ENCODE data around the gene IL32.

- TF ChIP-seq, protein P1, sequence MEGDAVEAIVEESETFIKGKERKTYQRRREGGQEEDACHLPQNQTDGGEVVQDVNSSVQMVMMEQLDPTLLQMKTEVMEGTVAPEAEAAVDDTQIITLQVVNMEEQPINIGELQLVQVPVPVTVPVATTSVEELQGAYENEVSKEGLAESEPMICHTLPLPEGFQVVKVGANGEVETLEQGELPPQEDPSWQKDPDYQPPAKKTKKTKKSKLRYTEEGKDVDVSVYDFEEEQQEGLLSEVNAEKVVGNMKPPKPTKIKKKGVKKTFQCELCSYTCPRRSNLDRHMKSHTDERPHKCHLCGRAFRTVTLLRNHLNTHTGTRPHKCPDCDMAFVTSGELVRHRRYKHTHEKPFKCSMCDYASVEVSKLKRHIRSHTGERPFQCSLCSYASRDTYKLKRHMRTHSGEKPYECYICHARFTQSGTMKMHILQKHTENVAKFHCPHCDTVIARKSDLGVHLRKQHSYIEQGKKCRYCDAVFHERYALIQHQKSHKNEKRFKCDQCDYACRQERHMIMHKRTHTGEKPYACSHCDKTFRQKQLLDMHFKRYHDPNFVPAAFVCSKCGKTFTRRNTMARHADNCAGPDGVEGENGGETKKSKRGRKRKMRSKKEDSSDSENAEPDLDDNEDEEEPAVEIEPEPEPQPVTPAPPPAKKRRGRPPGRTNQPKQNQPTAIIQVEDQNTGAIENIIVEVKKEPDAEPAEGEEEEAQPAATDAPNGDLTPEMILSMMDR (IDR thresholded peaks at IDR 0.05): no peak
- no peak for TF ChIP-seq EZH2 (IDR thresholded peaks at IDR 0.05; ENCODE audit: borderline replicate concordance, insufficient read depth, low read depth, low read length, poor library complexity, severe bottlenecking)
Measured at GRCh38 chr16:3036726-3037315, 28.6 kb upstream of the IL32 start, which contains the start of gene BICDL2.
